Stomach smooth muscle (tissue), 2 donors: Measurements from ENCODE around the gene ZNF175.

Source experiments
- H3K27ac ChIP-seq: one replicate; pipeline ENCODE4 v1.7.0; 2013; ENCODE audit warnings: mild to moderate bottlenecking, low read length, inconsistent platforms
- H3K27me3 ChIP-seq, 2 donors: one replicate each; pipeline ENCODE4 v1.7.0; 2013; ENCODE audit warnings: low read length in 2 of 2; ENCODE audit not compliant: insufficient read depth in 2 of 2, control insufficient read depth in 1 of 2
- H3K36me3 ChIP-seq, 2 donors: one replicate each; pipeline ENCODE4 v1.7.0; 2013; ENCODE audit warnings: low read length in 2 of 2; ENCODE audit not compliant: control insufficient read depth in 2 of 2, insufficient read depth in 2 of 2
- H3K4me1 ChIP-seq: one replicate; pipeline ENCODE4 v1.7.0; 2013; ENCODE audit warnings: low read length; ENCODE audit not compliant: control insufficient read depth, insufficient read depth
- H3K4me3 ChIP-seq, 2 donors: one replicate each; pipeline ENCODE4 v1.7.0; 2013; ENCODE audit warnings: low read length in 2 of 2
- H3K9ac ChIP-seq, 2 donors: one replicate each; pipeline ENCODE4 v1.7.0; 2013; ENCODE audit warnings: low read length in 2 of 2, mild to moderate bottlenecking in 1 of 2
- H3K9me3 ChIP-seq, 2 donors: one replicate each; pipeline ENCODE4 v1.7.0; 2013; ENCODE audit warnings: low read length in 2 of 2; ENCODE audit not compliant: control insufficient read depth in 2 of 2
- donor health status: healthy.
- donor health status: Pancreatic carcinoma.

The ZNF175 gene

GRCh38 chr19:51541458-51542357 is 29.4 kb upstream of the ZNF175 start:
- H3K27me3 ChIP-seq, result peaks cover 9 to 25% of the 10 kb centered on the region in 2 donors
- H3K27ac ChIP-seq, result no peak overlapping the region
- no peak overlapping the region for H3K9ac ChIP-seq
- H3K4me1 ChIP-seq, result no peaks in the 10 kb centered on the region
- H3K36me3 ChIP-seq, result no peaks in the 10 kb centered on the region
- H3K4me3 ChIP-seq, result no peak overlapping the region
- H3K9me3 ChIP-seq, result no peaks in the 10 kb centered on the region

GRCh38 chr19:51542699-51543098 is 28.4 kb upstream of the ZNF175 start:
- no peaks in the 10 kb centered on the region for H3K9me3 ChIP-seq
- peaks cover 8 to 20% of the 10 kb centered on the region in 2 donors for H3K27me3 ChIP-seq
- no peak overlapping the region for H3K9ac ChIP-seq
- H3K27ac ChIP-seq, result no peak overlapping the region
- H3K4me3 ChIP-seq, result no peak overlapping the region
- no peaks in the 10 kb centered on the region for H3K36me3 ChIP-seq
- H3K4me1 ChIP-seq, result no peaks in the 10 kb centered on the region

- Histone ChIP-seq H3K9ac (no peak overlapping the region), H3K4me1 (no peaks in the 10 kb centered on the region), H3K4me3 (no peak overlapping the region), H3K27ac (no peak overlapping the region), H3K9me3 (no peaks in the 10 kb centered on the region), H3K27me3 (peaks cover 0 to 13% of the 10 kb centered on the region in 2 donors), H3K36me3 (no peaks in the 10 kb centered on the region)
Observed at GRCh38 chr19:51544038-51544437, 27.0 kb upstream of the ZNF175 start.

- Histone ChIP-seq H3K4me3 (no peak overlapping the region), H3K9ac (no peak overlapping the region), H3K36me3 (no peaks in the 10 kb centered on the region), H3K4me1 (no peaks in the 10 kb centered on the region), H3K27me3 (peaks cover 0 to 15% of the 10 kb centered on the region in 2 donors), H3K27ac (no peak overlapping the region), H3K9me3 (no peaks in the 10 kb centered on the region)
Observed at GRCh38 chr19:51546107-51546649, 24.9 kb upstream of the ZNF175 start.

- Histone ChIP-seq H3K4me1 (no peaks in the 10 kb centered on the region), H3K27me3 (peaks cover 0 to 16% of the 10 kb centered on the region in 2 donors), H3K27ac (no peak overlapping the region), H3K36me3 (no peaks in the 10 kb centered on the region), H3K9ac (no peak overlapping the region), H3K9me3 (no peaks in the 10 kb centered on the region), H3K4me3 (no peak overlapping the region)
Observed at GRCh38 chr19:51546650-51547396, 24.3 kb upstream of the ZNF175 start.

- H3K9ac ChIP-seq, result no peak overlapping the region
Observed at GRCh38 chr19:51547397-51548212, 23.5 kb upstream of the ZNF175 start.

GRCh38 chr19:51548213-51548651 is 22.9 kb upstream of the ZNF175 start:
- no peaks in the 10 kb centered on the region for H3K36me3 ChIP-seq
- H3K4me1 ChIP-seq, result no peaks in the 10 kb centered on the region
- peaks cover under 1 to 12% of the 10 kb centered on the region in 2 donors for H3K27me3 ChIP-seq

More at GRCh38 chr19:51547397-51548212, 23.5 kb upstream of the ZNF175 start:
- Histone ChIP-seq H3K4me3 (no peak overlapping the region), H3K27ac (no peak overlapping the region), H3K36me3 (no peaks in the 10 kb centered on the region), H3K9me3 (no peaks in the 10 kb centered on the region), H3K27me3 (peaks cover 0 to 12% of the 10 kb centered on the region in 2 donors), H3K4me1 (no peaks in the 10 kb centered on the region)

GRCh38 chr19:51548891-51549305 is 22.2 kb upstream of the ZNF175 start:
- peaks cover 2 to 12% of the 10 kb centered on the region in 2 donors for H3K27me3 ChIP-seq
- no peak overlapping the region for H3K9ac ChIP-seq
- no peak overlapping the region for H3K4me3 ChIP-seq
- no peak overlapping the region for H3K27ac ChIP-seq
- H3K36me3 ChIP-seq, result no peaks in the 10 kb centered on the region
- H3K4me1 ChIP-seq, result no peaks in the 10 kb centered on the region
- H3K9me3 ChIP-seq, result no peaks in the 10 kb centered on the region

More at GRCh38 chr19:51548213-51548651, 22.9 kb upstream of the ZNF175 start:
- H3K27ac ChIP-seq, result no peak overlapping the region
- H3K9ac ChIP-seq, result no peak overlapping the region
- no peak overlapping the region for H3K4me3 ChIP-seq
- no peaks in the 10 kb centered on the region for H3K9me3 ChIP-seq

- Histone ChIP-seq H3K9me3 (peaks cover 0 to 1% of the 10 kb centered on the region in 2 donors), H3K27ac (no peak overlapping the region), H3K27me3 (peaks cover 4 to 9% of the 10 kb centered on the region in 2 donors), H3K4me3 (no peak overlapping the region), H3K4me1 (no peaks in the 10 kb centered on the region), H3K9ac (no peak overlapping the region), H3K36me3 (no peaks in the 10 kb centered on the region)
Observed at GRCh38 chr19:51549533-51550324, 21.4 kb upstream of the ZNF175 start.
